Measurements from ENCODE around the gene STARD13.

STARD13 gene

DNA sequence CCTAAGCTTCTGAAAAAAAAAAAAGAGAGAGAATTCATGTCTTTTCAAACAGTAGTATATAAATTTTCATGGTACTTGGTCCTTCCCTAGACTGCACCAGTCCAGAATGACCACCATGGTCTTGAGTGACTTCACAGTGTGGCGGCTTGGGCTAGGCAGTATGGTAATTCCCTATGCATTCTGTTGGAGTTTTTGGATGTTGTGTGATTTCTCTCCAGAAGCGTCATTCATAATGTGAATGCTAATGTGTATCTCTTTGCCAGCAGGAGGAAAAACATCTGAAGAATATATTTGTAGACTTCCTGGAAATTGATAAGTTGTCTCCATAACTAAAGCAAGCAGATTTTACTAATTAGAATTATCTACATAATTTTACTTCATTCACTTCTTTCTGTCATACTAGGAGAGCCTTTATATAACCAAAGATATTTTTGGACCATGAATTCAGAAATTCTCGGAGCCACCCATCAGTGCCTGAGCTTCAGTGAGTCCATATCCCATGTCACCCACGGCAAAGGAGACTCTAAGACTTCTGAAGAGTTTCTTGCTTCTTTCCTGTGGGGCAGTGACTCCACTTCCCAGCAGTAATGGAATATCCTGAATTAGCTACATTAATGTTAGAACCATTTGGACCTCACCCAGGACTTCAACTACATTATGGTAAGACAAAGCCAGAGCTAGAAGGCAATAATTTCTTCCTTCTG is 8.4 kb downstream of the STARD13 start:
- DNase-seq (ENCODE audit: low read depth in 2 of 3, low spot score in 2 of 3) = no peak

DNA sequence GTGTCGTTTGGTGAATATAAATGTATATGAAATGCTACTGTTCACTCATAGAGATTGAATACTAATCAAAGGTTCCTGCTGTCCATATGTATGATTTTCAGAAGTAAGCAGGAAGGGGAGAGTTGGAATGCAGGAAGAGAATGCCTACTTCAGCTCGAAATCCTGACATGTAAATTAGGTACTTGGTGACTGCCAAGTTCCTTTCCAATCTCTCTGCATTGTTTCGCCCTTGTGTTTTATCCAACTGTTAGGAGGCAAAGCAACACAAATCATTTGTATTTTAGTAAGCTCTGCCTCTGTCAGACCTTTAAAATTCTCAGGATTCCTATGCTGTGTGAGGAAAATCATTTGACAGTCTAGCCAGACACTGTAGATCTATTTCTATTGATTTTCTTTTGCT is 9.0 kb downstream of the STARD13 start:
- DNase-seq (ENCODE audit: low read depth in 2 of 3, low spot score in 2 of 3) = no peak

DNA sequence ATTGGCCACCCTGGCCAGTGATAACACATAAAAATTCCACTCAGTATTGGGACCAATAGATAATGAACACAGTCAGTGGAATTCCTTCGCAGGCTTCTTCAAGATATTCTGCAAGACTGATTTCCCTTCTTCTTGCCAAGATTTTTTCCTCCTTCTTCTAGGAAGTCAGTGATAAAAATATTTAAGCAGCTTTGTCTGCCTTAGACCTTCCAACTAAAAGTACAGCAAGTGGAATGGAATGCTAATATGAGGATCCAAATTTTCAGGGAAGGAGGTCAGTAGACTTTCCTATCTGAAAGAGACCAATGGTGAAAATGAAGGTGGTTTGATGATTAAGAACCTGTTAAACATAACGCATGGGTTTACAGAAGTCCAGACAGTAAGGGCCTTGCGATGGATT is 9.6 kb downstream of the STARD13 start:
- no peak for DNase-seq (ENCODE audit: low read depth in 2 of 3, low spot score in 2 of 3)

DNA sequence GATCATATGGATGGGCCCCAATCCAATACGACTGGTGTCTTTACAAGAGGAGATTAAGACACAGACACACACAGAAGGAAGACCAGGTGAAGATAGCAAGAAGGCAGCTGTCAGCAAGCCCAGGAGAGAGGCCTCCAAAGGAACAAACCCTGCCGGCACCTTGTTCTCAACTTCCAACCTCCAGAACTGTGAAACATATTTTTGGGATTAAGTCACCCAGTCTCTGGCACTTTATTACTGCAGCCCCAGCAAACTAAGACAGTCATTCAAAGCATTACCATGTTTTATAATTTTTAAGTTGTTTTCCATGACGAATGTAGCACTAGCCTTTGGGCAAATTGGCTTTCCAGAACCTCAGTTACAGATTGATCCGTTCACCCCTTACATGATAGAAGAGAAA is 11.3 kb downstream of the STARD13 start:
- no peak for DNase-seq (ENCODE audit: low read depth in 2 of 3, low spot score in 2 of 3)

DNA sequence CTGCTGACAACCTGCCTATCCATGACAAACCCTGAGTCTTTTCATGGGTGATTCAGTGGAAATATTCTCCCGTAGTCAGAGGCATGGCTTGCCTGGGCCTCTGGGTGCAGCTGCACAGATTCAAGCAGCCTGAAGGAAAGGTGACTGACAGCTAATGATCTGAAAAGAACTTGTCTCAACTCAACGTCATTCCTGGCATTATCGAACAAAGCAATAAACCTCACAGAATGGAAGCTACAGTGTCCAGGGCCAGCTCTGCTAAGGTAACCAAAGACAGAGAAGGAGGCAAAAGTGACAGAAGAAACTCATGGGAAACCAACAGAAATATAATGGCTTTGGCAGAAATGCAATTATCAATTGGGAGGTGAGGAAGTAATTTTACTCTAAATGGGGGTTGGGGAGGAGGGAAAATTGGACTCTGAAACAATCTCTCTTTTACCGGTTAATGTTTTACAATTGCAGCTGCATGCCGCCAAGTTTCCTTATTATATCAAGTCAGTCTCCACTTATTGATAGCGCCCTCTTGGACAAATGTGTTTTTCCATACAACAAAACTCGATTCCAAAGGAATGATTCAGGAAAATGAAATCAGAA is 12.9 kb downstream of the STARD13 start:
- DNase-seq (ENCODE audit: low read depth in 2 of 3, low spot score in 2 of 3) = no peak

DNA sequence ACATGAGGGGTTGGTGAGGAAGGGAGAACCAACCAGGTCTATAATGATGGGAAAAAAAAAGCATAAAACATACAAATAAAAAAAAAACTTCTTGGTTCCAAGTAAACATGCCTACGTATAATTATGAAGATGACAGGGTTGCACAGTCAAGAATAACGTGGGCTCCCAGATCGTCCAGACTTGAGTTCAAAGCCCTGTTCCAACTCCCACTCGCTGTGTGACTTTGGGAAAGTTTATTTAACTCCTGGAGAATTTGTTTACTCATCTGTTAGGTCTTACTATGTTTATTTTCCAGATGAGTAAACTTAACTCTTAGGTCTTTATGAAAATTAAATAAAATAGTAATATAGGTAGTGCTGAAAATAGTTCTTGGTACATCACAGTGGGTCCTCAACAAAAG is 13.8 kb downstream of the STARD13 start:
- no peak for DNase-seq (ENCODE audit: low read depth in 2 of 3, low spot score in 2 of 3)

DNA sequence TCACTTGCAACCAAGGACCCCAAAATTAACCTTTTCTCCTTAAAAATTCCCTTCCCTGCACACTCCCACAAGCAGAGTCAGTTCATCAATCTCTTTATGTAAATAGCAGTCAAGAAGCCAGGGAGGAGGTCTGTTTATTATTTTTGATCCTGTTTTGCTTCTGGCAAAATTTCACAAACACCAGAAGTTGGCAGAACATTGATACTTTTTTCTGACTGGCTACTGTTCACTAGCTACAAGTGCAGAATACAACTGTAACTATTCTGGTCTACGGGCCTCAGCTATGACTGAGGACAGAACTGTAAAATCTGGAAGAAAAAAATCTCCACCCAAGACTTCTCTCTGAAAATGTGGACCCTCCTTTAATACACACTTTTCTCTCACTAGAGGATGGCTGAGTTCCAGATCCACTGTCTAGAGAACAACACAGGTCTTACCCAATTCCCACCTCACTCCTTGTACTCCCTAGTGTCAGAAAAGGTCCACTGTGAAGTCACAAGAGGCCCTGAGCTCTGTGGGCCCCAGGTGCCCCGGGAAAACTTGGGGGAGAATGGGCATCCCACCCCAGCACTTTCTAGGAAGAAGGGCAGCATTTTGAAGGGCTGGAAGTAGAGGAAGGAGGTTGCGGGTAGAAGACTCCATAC is 14.5 kb downstream of the STARD13 start:
- DNase-seq (ENCODE audit: low read depth in 2 of 3, low spot score in 2 of 3) = no peak

DNA sequence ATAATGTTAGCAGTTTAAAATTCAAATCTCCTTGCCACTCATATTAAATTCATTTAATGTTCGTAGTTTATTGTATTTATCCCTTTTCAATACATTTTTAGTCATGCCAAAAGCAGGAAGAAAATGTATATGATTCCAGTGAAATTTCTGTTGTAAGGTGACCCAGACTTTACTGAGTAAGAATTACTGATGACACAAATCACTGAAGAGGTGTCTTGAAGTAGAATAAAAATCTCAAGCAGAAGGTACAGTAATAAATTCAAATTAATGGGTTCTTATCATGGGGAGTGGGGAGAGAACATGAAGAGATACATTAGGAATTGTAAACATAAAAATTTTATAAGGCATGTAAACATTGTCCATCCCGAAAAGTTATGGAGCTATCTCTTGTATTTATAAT is 19.9 kb downstream of the STARD13 start:
- DNase-seq (ENCODE audit: low read depth in 2 of 3, low spot score in 2 of 3) = no peak

DNA sequence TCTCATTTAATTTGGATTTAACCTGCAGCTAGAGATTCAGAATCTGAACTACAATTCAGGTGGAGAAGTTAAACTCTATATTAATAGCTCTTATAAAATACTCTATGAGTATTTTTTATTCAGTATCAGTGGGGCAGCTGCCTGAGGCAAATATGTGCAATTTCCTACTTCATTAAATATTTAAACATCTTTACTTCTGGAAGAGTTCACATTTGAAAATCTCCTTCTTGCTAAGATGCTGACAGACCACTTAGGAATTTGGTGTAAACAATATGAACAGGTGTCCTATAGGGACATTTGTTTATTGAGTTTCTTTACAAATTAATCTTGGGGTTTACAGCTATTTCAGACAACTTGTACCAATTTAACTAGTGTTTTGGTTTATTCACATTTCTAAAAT is 20.4 kb downstream of the STARD13 start:
- no peak for DNase-seq (ENCODE audit: low read depth in 2 of 3, low spot score in 2 of 3)

DNA sequence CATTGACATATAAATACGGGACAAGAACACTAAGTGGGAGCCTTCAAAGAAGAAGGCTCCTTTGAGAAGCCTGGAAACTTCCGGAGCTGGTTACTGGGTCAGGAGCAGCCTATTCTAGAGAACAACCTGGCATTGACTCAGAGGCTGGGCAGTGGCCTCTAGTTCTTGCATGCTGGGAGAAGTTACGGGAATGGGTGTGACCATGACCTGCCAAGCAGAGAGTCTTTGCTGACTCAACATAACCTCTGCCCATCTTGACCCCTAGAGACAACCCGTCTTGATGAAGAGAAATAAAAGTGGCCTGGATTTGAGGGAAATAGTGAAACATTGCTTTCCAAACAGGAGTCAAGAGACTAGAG is 21.0 kb downstream of the STARD13 start:
- no peak for DNase-seq (ENCODE audit: low read depth in 2 of 3, low spot score in 2 of 3)

DNA sequence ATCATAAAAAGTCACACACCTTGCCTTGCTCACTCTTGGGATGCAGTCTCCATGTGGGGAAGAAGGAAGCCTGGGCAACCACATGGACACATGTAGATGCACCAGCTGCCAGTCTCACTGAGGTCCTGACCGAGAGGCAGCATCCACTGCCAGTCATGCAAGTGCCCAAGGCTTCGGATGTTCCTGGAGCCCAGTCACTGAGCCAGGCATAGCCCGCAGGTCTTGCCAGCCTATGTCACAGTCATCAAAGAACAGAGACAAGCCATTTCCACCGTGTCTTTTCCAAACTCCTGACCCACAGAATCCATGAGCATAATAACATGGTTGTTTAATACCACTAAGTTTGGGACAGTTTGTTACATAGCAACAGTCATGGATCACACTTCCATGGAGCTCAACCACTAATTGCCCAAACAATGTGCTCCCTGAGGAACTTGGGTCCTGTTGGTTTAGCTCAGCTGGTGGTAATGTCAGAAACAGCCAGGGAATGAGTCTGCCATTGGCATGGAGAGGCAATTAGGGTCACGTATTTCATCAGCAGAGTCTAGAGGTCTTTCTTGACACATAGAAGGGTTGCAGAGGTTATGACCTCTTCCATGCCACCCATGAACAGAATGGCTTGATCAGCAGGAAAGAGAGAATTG is 21.5 kb downstream of the STARD13 start:
- no peak for DNase-seq (ENCODE audit: low read depth in 2 of 3, low spot score in 2 of 3)

DNA sequence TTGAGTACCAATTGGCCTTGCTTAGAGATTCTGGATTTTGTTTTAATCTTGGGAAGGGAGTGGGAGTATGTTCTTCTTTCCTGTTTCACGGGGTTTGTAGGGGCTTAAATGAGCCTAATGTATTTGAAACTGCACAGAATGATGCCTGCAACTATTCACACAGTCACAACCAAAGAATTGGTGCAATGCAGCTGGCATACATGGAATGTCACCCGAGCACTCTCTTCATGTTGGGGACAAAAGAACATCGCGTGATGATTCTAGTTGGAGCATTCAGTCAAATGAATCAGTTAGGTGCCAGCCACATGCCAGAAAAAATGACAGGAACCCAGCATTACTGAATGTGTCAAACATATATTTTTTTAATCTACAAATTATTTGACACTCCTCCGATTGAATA is 22.1 kb downstream of the STARD13 start:
- DNase-seq (ENCODE audit: low read depth in 2 of 3, low spot score in 2 of 3) = no peak

DNA sequence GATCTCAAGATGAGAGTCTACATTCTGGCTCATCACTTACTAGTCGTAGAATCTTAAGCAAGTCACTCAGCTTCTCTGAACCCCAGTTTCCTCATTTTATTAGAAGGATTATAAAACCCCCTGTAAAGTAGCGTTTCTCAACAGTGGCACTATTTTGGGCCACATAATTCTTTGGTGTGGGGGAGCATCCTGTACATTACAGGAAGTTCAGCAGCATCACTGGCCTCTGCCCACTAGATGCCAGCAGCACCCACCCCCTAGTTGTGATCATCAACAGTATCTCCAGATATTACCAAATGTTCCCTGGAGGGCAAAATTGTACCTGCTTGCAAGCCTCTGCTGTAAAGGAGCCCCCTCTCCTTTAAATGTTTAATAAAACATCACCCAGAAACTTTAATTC is 22.6 kb downstream of the STARD13 start:
- DNase-seq (ENCODE audit: low read depth in 2 of 3, low spot score in 2 of 3) = no peak

DNA sequence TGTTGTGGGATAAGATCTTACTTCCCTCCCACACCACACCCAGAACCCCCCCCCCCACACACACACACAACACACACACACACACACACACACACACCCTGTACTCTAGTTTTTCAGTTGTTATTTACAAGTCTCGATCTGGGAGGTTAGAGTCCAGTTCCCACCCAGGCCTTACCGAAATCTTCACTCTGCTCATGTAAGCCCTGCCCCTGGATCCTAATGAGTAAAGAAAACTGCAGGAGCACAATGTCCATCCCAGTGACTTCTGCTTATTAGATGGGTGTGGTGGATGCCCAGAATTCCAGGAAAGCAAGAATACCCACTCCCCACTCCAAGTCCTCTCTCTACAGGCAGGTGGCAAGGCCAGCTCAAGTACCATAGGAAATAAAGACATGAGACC is 23.0 kb downstream of the STARD13 start:
- DNase-seq (ENCODE audit: low read depth in 2 of 3, low spot score in 2 of 3) = no peak

DNA sequence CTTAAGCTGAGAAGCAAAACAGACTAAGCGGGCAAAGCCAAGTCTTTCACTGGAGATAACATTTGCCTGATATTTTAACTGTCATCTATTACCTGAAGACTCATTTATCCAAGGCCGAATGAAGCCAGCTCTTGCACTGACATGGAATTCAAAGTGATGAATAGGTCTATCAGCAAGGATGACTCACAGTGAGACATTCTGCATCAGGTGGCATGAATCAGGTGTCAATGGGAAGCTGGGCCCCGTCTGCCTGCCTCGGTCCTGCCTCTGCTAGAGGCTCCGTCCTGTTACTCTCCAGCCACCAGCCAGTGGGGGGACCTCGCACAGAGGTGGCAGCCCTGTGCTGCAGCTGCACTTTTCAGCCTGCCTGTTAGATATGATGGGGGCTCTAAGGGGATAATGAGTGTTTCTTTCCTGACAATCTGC is 23.5 kb downstream of the STARD13 start:
- DNase-seq (ENCODE audit: low read depth in 2 of 3, low spot score in 2 of 3) = no peak

DNA sequence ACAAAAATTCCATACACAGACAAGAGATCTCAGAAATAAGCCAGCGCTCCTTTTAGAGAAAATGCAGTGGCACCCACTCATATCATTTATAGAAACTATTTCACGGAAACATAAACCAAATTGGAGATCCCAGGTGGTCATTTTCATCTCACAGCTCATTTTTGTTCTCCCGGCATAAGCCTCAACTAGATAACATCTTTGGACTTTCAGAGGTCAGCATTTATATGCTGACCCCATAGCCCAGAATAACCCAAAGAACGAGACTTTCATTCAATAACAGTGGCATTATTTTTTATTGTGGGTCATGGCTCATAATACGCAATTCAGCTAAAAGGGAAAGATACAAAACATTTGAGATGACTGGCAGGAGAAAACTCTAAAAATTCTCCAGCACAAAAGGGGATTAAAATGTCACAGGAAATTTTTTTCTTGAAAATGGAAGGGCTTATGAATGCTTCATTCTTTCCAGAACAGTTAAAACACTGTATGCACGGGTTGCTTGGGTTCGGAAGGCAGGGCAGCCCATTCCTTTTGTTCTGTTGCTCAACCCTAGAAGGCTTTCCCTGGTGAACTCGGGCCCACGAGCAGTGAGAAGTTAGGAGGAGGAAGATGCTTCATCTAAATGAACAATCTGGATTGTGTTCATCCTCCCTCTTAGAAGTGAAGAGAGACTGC is 24.0 kb downstream of the STARD13 start:
- DNase-seq (ENCODE audit: low read depth in 2 of 3, low spot score in 2 of 3) = no peak

DNA sequence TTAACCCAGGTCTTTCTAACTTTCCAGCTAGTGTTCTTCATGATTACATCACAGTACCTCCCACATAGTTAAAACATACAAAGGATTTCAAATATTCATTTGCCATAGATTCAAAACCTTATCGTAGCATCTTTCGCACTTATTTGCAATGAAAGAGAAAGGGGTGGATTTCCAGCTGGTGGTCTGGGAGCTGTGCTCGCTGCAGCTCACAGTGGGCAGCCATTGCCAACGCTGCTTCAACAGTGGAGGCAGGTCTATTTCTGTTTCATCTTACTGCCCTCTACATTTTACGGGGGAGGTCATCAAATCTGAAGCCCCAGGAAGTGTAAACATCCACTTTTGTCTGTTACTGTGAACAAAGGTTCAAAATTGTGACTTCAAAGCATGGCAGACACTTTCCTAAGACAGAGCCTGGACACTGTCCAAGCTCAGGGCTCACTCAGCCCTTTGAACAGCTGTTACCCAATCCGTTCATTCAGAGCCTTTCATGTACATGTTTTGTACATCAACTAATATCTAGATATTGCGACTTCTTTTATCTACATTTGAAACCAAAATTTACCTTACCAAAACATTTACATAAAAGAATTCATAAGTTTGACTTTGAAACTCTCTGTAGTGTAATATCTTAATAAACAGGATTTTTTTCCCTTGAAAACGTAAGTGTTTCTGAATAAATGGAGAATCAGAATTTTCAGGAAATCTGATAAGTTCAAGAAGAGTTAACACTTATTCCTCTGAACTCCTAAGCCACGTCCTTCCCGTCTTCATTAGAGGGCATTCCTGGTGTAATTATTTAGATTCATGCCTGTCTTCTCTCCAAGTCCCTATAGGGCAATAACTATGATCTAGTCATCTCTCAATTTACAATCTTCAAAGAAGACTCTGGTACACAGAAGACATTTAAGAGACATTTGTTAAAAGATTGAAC is 25.1 kb downstream of the STARD13 start:
- no peak for DNase-seq (ENCODE audit: low read depth in 2 of 3, low spot score in 2 of 3)

DNA sequence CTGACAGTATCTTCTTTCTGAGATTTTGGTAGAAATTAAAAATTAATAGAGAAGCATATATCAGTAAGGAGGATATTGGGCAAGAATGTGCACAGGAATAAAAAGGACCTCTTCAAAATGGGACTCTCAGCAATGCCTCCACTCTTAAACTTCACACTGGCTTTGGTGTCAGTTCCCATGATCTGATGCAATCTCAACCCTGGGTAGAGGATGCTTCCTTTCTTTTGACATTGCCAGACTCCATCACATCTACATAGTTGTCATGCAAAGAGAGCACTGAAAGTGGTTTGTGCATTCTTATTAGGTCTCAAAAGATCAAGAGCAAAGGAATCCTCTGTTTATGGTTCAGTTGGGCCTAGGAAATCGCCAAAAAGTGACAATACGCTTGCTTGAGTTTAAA is 26.3 kb downstream of the STARD13 start:
- no peak for DNase-seq (ENCODE audit: low read depth in 2 of 3, low spot score in 2 of 3)

DNA sequence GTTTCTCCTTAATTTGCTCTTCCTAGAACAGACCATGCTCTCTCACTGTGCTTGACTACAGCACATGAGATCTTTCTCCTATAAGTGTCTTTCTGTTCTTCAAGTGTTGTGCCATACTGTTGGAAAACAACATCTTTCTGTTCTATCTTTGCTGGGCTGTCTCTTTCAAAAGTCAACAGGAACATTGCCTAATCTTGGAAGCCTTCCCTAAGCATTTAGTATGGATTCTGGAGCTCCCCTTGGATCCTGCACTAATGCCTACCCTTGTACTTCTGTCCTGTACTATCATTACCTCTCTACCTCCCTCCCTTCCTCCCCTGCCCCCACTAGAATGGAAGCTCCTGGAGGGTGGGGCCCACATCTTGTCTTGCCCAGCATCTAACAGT is 26.8 kb downstream of the STARD13 start:
- no peak for DNase-seq (ENCODE audit: low read depth in 2 of 3, low spot score in 2 of 3)

All from activated CD8-positive, alpha-beta memory T cell treated with anti-CD3 and anti-CD28 coated beads for 48 hours (primary cell).